Activated CD8-positive, alpha-beta memory T cell treated with anti-CD3 and anti-CD28 coated beads, Interleukin-2, amount 50 U/mL, for 4 hours (primary cell): ENCODE measurements around the gene TPP1.

Experiments used
- DNase-seq: peaks from one replicate; pipeline ENCODE4 v3.0.0-alpha.2; 2020

TPP1 gene

GRCh38 chr11:6611092-6611962 is 7.9 kb downstream of the TPP1 start:
- DNase-seq, result peak; percentile 46

GRCh38 chr11:6610591-6610990 is 8.6 kb downstream of the TPP1 start:
- no peak for DNase-seq

GRCh38 chr11:6609502-6610015 is 9.7 kb downstream of the TPP1 start:
- DNase-seq, result no peak

- no peak for DNase-seq
Observed at GRCh38 chr11:6608726-6609501, 10.3 kb downstream of the TPP1 start.

- no peak for DNase-seq
Observed at GRCh38 chr11:6608011-6608410, 11.2 kb downstream of the TPP1 start.

- DNase-seq, result no peak
Observed at GRCh38 chr11:6607190-6607795, 11.9 kb downstream of the TPP1 start.

- DNase-seq, result peak; percentile 39
Observed at GRCh38 chr11:6606471-6607189, 12.6 kb downstream of the TPP1 start.

- no peak for DNase-seq
Observed at GRCh38 chr11:6604790-6605189, 14.4 kb downstream of the TPP1 start.

GRCh38 chr11:6604081-6604626 is 15.1 kb downstream of the TPP1 start:
- peak; percentile 56 for DNase-seq

GRCh38 chr11:6603287-6604080 is 15.7 kb downstream of the TPP1 start, which contains the start of the genes ILK and RRP8:
TSS of gene ILK (plus strand) at chr11:6603774. CDS start at chr11:6604272, 498 bp downstream.
TSS of gene RRP8 (minus strand) at chr11:6603616. CDS start at chr11:6603502, 114 bp downstream.
- peak; percentile 83 for DNase-seq

GRCh38 chr11:6602096-6602940 is 16.9 kb downstream of the TPP1 start:
- DNase-seq, result no peak

- no peak for DNase-seq
Observed at GRCh38 chr11:6601041-6601461, 18.2 kb downstream of the TPP1 start.

- no peak for DNase-seq
Observed at GRCh38 chr11:6599881-6600390, 19.3 kb downstream of the TPP1 start.

GRCh38 chr11:6599449-6599848 is 19.8 kb downstream of the TPP1 start:
- DNase-seq, result no peak

GRCh38 chr11:6598555-6598954 is 20.7 kb downstream of the TPP1 start:
- no peak for DNase-seq

- no peak for DNase-seq
Observed at GRCh38 chr11:6596239-6596877, 22.9 kb downstream of the TPP1 start.

- no peak for DNase-seq
Observed at GRCh38 chr11:6594142-6594768, 25.0 kb downstream of the TPP1 start.

GRCh38 chr11:6588018-6588417 is 31.2 kb downstream of the TPP1 start:
- no peak for DNase-seq

- no peak for DNase-seq
Observed at GRCh38 chr11:6587360-6587953, 31.8 kb downstream of the TPP1 start.
